ENCODE data around the gene DMP1.

DNA sequence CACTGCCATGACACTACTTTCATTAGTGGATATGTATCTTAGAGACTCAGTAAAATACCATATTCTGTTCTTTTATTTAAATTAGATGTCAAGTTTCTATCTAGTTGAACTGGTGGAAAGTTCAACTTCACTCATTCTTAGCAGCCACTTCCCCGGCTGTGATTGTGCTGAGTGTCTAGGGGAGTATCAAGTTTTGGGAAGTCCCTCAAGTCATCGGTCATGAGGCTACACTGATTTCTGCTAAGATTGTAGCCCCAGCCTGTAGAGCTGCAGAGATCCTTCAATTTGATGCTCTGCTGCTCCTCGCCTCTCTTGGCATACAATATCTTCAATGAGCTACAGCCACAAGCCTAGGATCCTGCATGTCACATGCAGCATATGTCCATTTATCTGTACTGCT is 53.9 kb downstream of the DMP1 start:
- no peak for TF ChIP-seq EZH2 (IDR thresholded peaks at IDR 0.05; ENCODE audit: insufficient read depth, poor library complexity, severe bottlenecking)
- no peak for TF ChIP-seq EZH2phosphoT487 (IDR thresholded peaks at IDR 0.05; ENCODE audit: insufficient read depth, low read depth)

Data from GM23248 (cell line).